Dermis blood vessel endothelial cell (primary cell): ENCODE results near the gene CITED4. TPM values are rescaled to one million over a fixed set of nuclear protein-coding genes. Genes with fewer than 3 reads are reported as not detected.

Source experiments
- DNase-seq: peaks from one replicate; pipeline ENCODE4 v3.0.0; 2010
- total RNA-seq: library from RNA; depleted of rRNA; stranded (reverse); fragments of >200 nt; gene quantifications from 2 replicates; pipeline ENCODE4 v1.2.3, GENCODE V29; 2014

Gene CITED4
- total RNA-seq, 1 donor from 2014 or later: 8.0 TPM

- DNase-seq: no peak
Observed at GRCh38 chr1:40831001-40831732, 31.0 kb downstream of the CITED4 start.

- DNase-seq: no peak
Observed at GRCh38 chr1:40830419-40830943, 31.7 kb downstream of the CITED4 start.

DNA sequence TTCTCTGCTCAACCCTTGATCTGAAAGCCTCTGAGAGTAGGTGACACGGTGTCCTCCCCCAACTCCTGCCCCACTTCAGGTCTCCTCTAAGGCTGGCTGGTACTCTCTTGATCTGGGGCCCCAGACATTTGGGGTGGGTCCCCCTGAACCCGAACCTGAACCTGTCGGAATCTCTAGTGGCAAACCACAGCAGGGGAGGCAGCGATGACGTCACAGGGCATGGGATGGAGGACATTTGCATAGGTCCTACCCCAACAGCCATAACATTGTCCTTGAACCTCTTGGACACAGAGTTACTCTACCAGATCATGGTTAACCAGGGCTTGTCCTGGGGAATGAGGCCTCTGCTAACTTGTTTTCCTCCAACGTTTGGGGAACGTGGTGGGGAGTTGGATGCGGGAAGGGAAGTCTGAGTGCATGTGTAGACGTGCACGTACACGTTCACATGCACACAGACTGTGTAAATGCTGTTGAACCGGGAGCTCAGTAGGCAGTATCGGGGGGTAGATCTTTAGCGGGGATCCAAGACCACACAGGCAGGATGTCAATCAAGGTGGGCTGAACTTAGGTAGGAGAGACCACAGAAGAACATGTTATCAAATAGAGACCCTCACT lies 32.4 kb downstream of the CITED4 start:
- DNase-seq: no peak

GRCh38 chr1:40825996-40826395 lies 36.2 kb downstream of the CITED4 start:
- no peak for DNase-seq

- no peak for DNase-seq
Observed at GRCh38 chr1:40825435-40825788, 36.8 kb downstream of the CITED4 start.

GRCh38 chr1:40824591-40825434 lies 37.4 kb downstream of the CITED4 start:
- DNase-seq: no peak

- DNase-seq: no peak
Observed at GRCh38 chr1:40823983-40824382, 38.2 kb downstream of the CITED4 start.

- no peak for DNase-seq
Observed at GRCh38 chr1:40823345-40823744, 38.8 kb downstream of the CITED4 start.

DNA sequence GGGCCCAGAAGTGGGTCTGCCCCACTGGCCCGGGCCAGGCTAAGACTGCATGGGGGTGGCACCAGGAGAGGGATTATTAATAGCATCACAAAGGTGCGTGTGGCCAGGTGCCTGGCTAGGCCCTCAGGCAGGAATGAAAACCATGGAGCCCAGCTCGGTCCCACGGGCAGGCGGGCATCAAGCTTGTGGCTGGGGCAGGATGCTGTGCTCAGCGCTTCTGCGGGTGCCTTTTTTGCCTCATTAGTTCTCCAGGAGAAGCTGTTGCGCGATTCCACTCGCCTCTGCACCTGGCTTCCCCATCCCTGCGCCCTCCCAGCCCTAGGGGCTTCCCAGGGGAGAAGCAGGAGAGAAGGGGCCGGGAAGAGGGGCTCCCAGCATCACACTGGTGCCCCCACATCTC lies 39.3 kb downstream of the CITED4 start:
- DNase-seq: no peak

GRCh38 chr1:40820911-40821693 lies 41.1 kb downstream of the CITED4 start:
- DNase-seq: no peak

DNA sequence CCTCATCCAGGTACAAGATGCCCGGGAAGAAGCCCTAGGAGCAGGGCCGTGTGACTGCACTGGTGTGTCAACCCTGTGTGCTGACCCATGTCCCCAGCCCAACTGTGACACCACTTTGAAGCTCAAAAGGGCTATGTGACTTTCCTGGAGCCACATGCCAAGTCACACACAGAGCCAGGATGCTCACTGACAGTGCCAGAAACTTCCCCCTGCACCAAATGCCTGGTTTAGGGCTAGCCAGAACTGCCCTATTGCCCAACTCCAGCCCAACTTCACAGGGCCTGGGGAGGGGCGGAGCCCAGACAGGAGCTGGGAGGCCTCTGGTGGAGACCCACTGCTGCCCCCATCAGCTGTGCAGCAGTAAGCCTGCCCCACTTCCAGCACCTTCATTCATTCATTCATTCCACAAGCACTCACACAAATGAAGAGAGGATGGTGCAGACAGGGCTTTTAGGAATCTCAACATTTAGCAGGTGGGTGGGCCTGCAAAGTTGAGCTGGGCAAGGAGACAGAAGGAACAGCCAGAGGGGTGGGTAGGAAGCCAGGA lies 41.8 kb downstream of the CITED4 start:
- DNase-seq: no peak

- DNase-seq: no peak
Observed at GRCh38 chr1:40819101-40819500, 43.1 kb downstream of the CITED4 start.

DNA sequence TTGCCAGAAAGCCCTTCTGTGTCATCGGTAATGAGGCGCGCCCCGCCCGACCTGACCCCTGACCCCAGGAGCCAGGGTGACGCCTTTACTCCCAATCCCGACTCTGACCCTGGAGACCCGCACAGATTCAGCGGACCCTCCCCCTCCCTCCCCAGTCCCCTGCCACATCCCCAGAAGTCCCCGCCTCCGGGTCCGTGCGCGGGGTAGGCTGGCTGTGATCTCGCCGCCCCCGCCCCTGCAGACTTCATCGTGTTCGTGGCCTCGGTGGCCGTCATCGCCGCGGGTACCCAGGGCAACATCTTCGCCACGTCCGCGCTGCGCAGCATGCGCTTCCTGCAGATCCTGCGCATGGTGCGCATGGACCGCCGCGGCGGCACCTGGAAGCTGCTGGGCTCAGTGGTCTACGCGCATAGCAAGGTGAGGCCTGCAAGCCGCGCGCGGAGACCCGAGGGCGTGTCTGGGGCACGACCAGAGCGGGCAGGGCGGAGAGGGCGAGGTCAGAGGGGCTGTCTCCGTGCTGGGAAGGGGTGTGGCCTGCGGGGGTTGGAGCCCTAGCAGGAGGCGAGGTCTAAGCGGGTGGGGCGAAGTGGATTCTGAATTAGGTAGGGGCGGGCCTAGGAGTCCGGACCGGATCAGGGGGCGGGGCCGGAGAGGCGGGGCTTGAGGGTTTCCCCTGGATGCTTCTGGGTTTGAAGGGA lies 43.8 kb downstream of the CITED4 start:
- DNase-seq: peak; percentile 19

- no peak for DNase-seq
Observed at GRCh38 chr1:40817791-40818263, 44.3 kb downstream of the CITED4 start.

DNA sequence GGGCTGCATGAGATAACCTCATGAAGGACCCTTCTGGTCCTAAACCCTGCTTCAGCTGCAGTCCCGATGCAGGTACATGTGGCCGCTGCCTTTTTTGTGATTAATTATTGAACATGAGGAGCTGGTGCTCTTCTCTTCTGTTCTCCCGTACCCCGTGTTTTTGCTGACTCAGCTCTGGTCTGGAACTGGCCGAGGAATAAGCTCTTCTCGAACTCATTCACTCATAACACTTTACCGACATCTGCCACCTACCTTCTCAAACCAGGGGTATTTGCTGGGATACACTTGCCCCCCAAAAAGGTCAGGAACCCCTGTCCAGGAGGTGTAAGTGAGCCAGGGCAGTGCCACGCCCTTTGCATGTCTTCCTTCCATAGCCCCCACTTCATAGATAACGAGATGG lies 46.7 kb downstream of the CITED4 start:
- no peak for DNase-seq

Other genes with a start within 250 kb of the CITED4 start
- gene RIMS3, start 196.7 kb downstream of the CITED4 start, total RNA-seq: 0.28 and 0.34 TPM in 2 replicates
- 19.2 and 29.5 TPM in 2 replicates for gene NFYC, start 170.7 kb downstream of the CITED4 start, total RNA-seq
- not detected in 2 replicates for gene KCNQ4, start 78.6 kb downstream of the CITED4 start, total RNA-seq
- gene CTPS1, start 117.3 kb upstream of the CITED4 start, total RNA-seq: 21.3 and 35.1 TPM in 2 replicates
- gene SLFNL1, start 159.4 kb upstream of the CITED4 start, total RNA-seq: 0.19 and 0.51 TPM in 2 replicates